ENCODE results near the gene ATIC.

GRCh38 chr2:215286309-215286708, 25.6 kb upstream of the ATIC start:
- TF ChIP-seq CTCF (IDR thresholded peaks at IDR 0.05): no peak
- TF ChIP-seq POLR2A (IDR thresholded peaks at IDR 0.05): no peak
- TF ChIP-seq POLR2AphosphoS5 (IDR thresholded peaks at IDR 0.05): no peak
